ENCODE results near the gene CTSD.
"Not testable (repeated sequence)": the region's sequence is repeated elsewhere in the genome, so short reads cannot be mapped to it uniquely, and the experiment has no call there.

The CTSD gene

GRCh38 chr11:1782031-1782590 lies 18.4 kb upstream of the CTSD start:
- DNase-seq = no peak

GRCh38 chr11:1781593-1781975 lies 17.9 kb upstream of the CTSD start:
- DNase-seq = no peak

GRCh38 chr11:1780700-1781592 lies 17.2 kb upstream of the CTSD start:
- DNase-seq = no peak

DNA sequence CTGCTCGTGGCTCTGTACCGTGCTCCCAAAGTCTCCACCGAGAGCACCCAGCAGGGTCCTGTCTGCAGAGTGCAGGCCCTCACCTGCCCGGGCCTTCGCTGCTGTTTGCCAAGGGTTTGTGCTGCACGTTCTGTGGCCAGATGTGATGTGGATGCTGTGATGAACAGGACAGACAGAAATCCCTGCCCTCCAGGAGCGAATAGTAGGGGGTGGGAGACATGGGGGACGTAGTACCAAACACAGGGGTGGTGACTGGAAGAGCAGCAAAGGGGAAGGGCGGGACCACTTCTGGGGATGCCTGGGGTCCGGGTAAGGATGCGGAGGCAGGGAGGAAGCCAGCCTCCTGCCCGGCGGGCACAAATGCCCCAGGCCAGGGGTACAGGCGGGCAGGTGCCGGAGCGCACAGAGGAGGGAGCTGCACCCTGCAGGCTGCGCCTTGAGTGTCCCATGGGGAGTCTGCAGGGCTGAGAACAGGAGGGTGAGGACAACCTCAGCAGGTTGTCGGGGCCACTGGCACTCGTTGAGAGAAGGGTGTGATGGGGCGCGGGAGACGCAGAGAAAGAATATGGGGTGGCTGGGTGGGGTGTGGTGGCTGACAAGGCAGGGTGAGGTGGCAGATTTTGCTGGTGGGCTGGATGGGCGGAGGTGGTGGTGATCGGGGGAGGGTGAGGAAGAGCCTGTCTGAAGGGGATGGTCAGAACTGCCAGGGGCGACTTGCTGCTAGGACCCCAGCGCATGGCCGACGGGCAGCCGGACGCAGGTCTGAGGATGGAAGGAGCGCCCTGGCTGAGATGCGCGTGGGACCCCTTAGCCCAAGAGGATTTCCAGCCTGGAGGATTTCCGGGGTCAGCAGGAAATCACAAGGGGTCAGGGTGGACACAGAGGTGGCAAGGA lies 16.3 kb upstream of the CTSD start:
- no peak for DNase-seq

DNA sequence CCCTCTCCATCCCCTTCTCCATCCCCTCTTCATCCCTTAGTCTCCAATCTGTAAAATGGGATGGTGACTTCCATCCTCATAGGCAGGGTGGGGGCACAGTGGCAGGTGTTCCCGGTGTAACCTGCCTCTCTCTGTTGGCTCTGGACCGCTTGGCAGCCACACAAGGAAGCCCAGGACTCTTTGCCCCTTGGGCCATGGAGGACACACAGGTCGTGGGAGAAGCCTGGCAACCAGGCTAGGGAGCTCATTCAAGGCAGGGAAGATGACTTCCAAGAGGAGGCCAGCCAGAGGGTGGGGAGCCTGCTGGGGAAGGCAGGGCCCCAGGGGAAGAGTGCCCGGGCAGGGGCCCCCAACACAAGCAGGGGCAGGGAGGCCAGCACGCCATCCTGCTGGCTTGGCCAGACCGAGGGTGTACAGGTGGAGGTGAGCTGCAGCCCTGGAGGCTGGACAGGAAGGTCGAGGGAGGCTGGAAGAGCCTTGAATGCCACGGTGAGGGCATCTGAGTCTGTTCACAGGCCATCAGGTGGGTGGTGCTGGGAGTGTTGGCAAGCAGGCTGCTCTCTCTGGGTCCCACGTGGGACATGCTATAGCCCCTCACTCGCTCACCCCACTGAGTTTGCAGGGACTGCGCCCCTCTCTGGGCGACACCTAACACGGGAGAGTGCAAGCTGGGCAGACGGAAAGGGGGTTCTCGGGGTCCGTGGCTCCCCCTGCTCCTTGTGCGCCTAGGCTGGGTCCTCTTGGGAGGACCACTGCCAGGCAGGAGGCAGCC lies 15.5 kb upstream of the CTSD start:
- no peak for DNase-seq

DNA sequence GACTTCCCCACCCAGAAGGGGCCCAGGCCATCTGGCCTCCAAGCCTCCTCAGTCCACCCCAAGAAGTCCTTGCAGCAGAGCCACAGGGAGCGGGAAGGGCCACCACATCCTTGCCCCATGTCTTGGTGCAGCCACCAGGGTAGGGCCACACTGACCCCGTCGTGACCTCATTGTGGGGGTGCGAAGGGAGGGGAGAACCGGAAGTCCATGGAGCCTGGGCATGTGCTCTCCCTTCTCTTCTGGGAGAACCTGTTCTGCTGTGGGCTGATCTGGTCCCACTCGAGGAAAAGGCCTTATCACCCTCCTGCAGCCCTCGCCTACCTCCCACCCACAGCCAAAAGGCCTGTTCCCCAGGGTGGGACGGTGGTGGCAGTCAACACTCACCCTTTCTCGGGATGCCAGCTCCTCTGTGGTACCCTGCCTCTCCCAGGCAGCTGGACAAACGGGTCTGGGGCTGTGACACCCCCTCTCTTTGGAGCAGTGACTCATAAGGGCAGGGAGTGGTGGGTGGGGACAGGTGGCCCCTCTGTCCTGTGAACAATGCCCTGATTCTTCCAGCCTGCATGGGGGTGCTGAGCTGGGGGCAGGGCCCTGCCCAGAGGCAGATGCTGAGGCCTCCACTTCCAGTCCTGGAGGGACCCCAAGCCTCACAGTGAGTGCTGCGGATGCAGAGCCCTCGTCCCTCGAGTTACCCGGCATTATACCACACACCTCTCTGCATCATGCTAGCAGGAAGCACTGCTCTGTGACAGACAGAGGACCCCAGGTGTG lies 14.6 kb upstream of the CTSD start:
- DNase-seq = no peak

DNA sequence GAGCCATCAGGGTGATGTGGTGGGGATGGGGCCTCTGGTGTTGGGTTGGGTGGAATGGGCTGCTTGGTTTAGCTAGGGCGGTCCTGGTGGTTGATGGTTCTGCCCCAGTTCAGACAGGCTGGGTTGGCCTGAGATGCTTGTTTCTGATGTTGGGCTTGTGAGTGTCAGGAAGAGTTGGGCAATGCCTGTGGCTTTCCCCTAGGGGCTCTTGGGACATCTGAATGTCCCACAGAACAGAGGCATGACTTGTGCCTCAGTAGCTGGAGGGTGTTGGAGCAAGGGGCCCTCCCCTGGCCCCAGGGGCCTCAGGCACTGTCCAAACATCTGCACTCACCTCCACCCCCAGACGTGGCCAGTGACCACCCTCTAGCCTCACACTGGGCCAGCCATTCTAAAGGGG lies 14.0 kb upstream of the CTSD start:
- DNase-seq = no peak

DNA sequence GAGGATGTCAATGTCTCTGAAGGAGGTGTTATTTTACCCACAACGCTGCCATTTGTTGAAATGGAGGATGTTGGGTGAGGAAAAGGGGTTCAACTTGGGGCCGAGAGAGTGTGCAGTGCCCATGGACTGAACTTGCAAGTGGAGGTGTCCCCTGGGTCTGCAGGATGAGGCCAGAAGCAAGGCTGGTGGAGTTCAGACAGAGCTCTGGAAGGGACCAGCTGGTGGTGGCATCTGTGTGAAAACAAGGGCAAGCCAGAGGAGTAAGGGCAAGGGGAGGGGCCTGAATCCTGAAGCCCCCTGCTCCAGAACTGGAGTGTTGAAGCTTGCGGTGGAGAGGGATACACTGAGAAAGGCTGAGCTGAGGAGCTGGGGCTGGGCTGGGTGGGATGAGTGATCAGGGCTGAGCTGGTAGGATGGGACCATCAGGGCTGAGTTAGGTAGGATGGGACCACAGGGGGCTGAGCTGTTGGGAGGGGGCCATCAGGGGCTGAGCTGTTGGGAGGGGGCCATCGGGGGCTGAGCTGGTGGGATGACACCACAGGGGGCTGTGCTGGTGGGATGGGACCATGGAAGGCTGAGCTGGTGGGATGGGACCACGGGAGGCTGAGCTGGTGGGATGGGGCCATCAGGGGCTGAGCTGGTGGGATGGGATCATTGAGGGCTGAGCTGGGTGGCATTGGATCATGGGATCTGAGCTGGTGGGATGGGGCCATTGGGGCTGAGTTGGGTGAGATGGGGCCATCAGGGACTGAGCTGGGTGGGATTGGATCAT lies 13.4 kb upstream of the CTSD start:
- DNase-seq = no peak

- DNase-seq = no peak
These were observed 12.7 kb upstream of the CTSD start for GRCh38 chr11:1776331-1776851.

GRCh38 chr11:1774886-1775285 lies 11.2 kb upstream of the CTSD start:
- no peak for DNase-seq

GRCh38 chr11:1773994-1774550 lies 10.3 kb upstream of the CTSD start:
- no peak for DNase-seq

DNA sequence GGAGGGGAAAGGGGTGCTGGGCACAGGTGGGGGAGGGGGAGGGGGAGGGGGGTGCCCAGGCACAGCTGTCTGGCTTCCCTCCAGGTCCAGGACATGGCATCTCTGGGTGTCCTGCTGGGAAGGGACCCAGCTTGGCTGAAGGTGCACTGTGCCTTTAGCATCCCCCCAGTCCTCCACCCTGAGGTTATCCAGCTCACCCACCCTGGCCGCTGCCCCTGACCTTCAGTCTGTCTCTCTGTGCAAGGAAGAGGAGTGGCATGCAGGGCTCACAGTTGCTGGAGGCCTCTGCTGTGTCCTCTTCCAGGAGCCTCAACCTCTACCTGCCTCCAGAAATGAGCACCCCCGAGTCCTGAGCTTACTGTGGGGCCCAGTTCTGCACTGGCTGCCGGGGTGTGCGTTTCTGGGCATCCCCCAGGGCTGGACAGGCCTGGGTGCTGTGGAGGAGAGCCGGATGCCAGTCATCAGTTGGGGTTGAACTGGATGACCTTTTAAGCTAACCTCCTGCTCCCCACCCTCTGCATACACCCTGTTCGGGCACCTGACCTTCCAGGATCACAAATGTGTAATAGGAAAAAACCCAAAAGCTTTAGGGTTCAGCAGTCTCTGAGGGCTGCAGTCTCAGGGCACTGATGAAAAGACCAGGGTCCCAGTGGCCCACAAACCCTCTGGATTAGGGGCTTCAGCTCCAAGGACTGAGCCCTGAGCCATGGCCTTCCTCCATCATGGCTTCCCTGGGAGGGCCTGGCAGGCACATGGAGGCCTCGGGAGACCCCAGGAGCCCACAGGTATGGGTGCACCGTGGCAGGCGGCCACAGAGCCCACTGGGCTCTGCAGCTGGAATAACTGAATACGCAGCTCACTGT lies 9.6 kb upstream of the CTSD start:
- DNase-seq = no peak

DNA sequence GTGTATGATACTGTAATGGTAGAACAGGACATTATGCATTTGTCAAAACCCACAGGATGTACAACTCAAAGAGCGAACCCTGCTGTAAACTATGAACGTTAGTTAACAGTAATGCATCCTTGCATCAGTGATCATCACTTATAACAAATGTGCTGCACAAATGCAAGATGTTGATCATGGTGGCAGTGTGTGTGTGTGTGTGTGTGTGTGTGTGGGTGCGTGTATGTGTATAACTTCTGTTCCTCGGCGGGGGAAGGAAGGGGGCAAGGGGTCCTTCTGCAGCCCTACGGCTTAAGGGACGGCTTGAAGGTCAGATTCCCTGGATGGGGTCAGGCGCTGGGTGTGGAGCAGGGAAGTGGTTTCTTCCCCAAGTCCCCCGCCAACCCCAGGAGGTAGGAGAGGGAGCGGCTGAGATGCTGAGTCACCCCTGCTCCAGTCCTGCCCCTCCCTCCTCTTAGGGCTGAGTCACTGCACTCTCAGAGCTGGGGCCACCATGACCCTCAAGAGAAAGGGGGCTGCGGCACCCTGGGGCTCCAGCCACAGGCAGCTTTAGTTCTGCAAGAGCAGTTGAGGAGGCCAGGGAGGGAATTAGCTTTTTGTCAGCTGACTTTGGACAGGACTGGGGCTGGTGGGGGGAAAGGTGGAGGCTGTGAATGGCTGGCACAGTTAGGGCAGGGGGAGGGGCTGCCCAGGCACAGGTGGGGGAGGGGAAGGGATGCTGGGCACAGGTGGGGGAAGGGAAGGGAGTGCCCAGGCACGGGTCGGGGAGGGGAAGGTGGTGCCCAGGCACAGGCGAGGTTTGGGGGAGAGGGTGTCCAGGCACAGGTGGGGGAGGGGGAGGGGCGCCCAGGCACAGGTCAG lies 8.8 kb upstream of the CTSD start:
- DNase-seq = no peak

DNA sequence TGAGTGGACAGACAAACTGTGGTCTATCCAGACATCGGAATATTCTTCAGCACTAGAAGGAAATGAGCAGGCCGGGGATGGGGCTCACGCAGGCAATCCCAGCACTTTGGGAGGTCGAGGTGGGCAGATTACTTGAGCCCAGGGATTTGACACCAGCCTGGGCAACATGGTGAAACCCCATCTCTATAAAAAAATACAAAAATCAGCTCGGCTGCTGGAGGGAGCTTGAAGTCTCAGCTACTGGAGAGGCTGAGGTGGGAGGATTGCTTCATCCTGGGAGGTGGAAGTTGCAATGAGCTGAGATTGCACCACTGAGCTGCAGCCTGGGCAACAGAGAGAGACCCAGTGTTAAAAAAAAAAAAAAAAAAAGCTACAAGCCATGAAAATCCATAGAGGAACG lies 8.0 kb upstream of the CTSD start:
- DNase-seq = no peak

DNA sequence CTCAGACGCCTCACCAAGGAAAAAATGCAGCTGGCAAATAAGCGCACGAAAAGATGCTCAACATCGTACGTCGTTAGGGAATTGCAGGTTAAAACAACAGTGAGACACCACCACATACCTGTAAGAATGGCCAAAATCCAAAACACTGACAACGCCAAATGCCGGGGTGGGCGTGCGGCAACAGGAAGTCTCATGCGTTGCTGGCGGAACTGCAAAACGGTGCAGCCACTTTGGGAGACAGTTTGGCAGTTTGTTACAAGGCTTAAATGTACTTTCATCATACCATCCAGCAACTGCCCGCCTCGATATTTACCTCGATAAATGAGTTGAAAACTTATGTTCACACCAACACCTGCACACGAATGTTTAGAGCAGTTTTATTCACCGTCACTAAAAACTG lies 7.5 kb upstream of the CTSD start:
- DNase-seq = no peak

- no peak for DNase-seq
These were observed 6.8 kb upstream of the CTSD start for GRCh38 chr11:1770528-1770927.

DNA sequence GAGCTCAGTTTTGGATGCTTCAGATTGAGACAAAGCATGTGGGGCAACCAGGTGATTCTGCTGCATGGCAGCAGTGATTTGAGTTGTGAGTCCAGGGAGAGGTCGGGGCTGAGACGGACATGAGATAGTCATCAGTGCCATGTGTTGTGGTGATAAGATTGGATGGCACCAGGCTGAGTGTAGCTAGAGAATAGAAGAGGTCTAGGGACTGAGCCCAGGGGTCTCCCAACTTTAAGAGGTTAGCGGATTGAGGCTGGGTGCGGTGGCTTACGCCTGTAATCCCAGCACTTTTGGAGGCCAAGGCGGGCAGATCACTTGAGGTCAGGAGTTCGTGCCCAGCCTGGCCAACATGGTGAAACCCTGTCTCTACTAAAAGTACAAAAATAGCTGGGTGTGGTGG lies 6.3 kb upstream of the CTSD start:
- DNase-seq = no peak

- not testable (repeated sequence) for DNase-seq
These were observed 5.7 kb upstream of the CTSD start for GRCh38 chr11:1769304-1769936.

Data from DMS79 treated with DMSO at 0.1 percent for 48 hours (cell line).